ENCODE results near the gene F8. TPM values are rescaled to one million over a fixed set of nuclear protein-coding genes. Genes with fewer than 3 reads are reported as not detected.

The F8 gene
- total and polyA plus RNA-seq, 10 of the 15 experiments (the other 5 are each of a cell fraction or from before 2014, with no cell fraction given): 3.0 to 8.1 (median 5.1) TPM

- H3K9ac ChIP-seq (ENCODE audit: control insufficient read depth, insufficient read depth, low read length): no peak overlapping the region
- no peaks in the 10 kb centered on the region for H3K4me1 ChIP-seq (ENCODE audit: control insufficient read depth, insufficient read depth, low read length)
- DNase-seq (ENCODE audit: low read depth, low spot score): no peak
- ChIA-PET POLR2A (no interaction called here), RAD21 (ENCODE audit: unreplicated experiment) (no interaction called here), SMC1A (ENCODE audit: uncharacterized antibody, unreplicated experiment) (no interaction called here), CTCF (no interaction called here)
- no peaks in the 10 kb centered on the region for H3K36me3 ChIP-seq (ENCODE audit: control insufficient read depth in 2 of 2, insufficient read depth in 2 of 2, low read length in 1 of 2)
- H4K20me1 ChIP-seq (ENCODE audit: control insufficient read depth, insufficient read depth): no peaks in the 10 kb centered on the region
- H3K27ac ChIP-seq (ENCODE audit: control insufficient read depth, insufficient read depth): no peak overlapping the region
- BruUV-seq (replicated peaks): no TSS peak
- no peak overlapping the region for H2AFZ ChIP-seq (ENCODE audit: control insufficient read depth, low read depth, low read length)
- intact Hi-C loops (cut with micrococcal nuclease; ENCODE audit: unreplicated experiment): no loop called here
- in situ Hi-C loops (cut with MboI): no loop called here
- no peak overlapping the region for H3K4me2 ChIP-seq (ENCODE audit: control insufficient read depth, insufficient read depth)
- no peaks in the 10 kb centered on the region for H3K27me3 ChIP-seq (replicated peaks in 1 of 2; ENCODE audit: control insufficient read depth in 2 of 2, insufficient read depth in 2 of 2, low read length in 1 of 2)
- FAIRE-seq: no peak
- ATAC-seq: no peak
- TF ChIP-seq LARP7 (IDR thresholded peaks at IDR 0.05) (no peak), SPI1 (IDR thresholded peaks at IDR 0.05; ENCODE audit: borderline replicate concordance, insufficient read depth, low read depth, low read length) (no peak), EGR1 (IDR thresholded peaks at IDR 0.05; ENCODE audit: borderline replicate concordance in 1 of 2, low read depth in 2 of 2, low read length in 2 of 2) (no peak), CHD2 (IDR thresholded peaks at IDR 0.05; ENCODE audit: borderline replicate concordance, low read depth, low read length) (no peak), MEF2A (IDR thresholded peaks at IDR 0.05; ENCODE audit: insufficient read depth, low read depth, low read length) (no peak), CEBPB (IDR thresholded peaks at IDR 0.05; ENCODE audit: borderline replicate concordance in 1 of 2, low read depth in 2 of 2, low read length in 2 of 2) (no peak), WRNIP1 (IDR thresholded peaks at IDR 0.05; ENCODE audit: borderline replicate concordance, low read depth, low read length) (no peak), ATF7 (IDR thresholded peaks at IDR 0.05; ENCODE audit: low read depth) (no peak), SKIL (IDR thresholded peaks at IDR 0.05; ENCODE audit: low read depth, poor library complexity, severe bottlenecking) (no peak), ZBED1 (IDR thresholded peaks at IDR 0.05; ENCODE audit: borderline replicate concordance) (no peak), CREM (IDR thresholded peaks at IDR 0.05; ENCODE audit: low read depth) (no peak), HDGF (IDR thresholded peaks at IDR 0.05) (no peak), SUPT20H (IDR thresholded peaks at IDR 0.05; ENCODE audit: borderline replicate concordance, control insufficient read depth, low read depth, low read length) (no peak), MLLT1 (IDR thresholded peaks at IDR 0.05) (no peak)
- H3K79me2 ChIP-seq (ENCODE audit: control insufficient read depth, insufficient read depth, low read length): no peaks in the 10 kb centered on the region
- 74% methylated on average over 8 of the region's 8 CpGs for WGBS (ENCODE audit: insufficient coverage, insufficient replicate concordance, low lambda C conversion rate, missing lambda C conversion rate)
- no peak overlapping the region for H3K4me3 ChIP-seq
- no peaks in the 10 kb centered on the region for H3K9me3 ChIP-seq (replicated peaks; ENCODE audit: control insufficient read depth, insufficient read depth, low read length)
Observed at GRCh38 chrX:154791939-154792338, 230.6 kb downstream of the F8 start.
